ENCODE measurements around the gene TSC22D1. TPM values are rescaled to one million over a fixed set of nuclear protein-coding genes. Genes with fewer than 3 reads are reported as not detected.

The TSC22D1 gene
- total RNA-seq, 1 experiment from 2014 or later, result 194 TPM

DNA sequence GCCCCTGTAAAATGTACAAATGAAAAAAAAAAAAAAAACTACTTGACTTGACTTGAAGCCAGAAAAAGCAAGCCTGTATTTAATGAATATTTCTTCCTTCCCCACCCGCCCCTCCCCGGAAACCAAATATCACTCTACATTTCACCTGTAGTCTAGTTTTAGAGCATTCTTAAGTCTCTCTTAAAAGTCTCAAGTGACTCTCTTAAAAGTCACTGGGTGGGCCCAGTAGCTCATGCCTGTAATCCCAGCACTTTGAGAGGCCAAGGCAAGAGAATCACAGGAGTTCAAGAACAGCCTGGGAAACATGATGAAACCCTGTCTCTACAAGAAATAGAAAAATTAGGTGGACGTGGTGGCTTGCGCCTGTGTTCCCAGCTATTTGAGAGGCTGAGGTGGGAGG, 72.0 kb downstream of the TSC22D1 start:
- no peak overlapping the region for H3K4me2 ChIP-seq (ENCODE audit: low read length)
- CTCF ChIA-PET, result interaction anchor here (0.6 kb wide), 1 partner anchor 21 kb away, joined by 3 read pairs; no protein-coding TSS in a partner anchor
- H3F3A ChIP-seq (ENCODE audit: low read length, unreplicated experiment), result no peaks in the 10 kb centered on the region
- intact Hi-C loops (cut with micrococcal nuclease), result no loop called here
- H3K9ac ChIP-seq (ENCODE audit: low read length), result no peak overlapping the region
- no peaks in the 10 kb centered on the region for H3K9me2 ChIP-seq (replicated peaks; ENCODE audit: low read length)
- H3K27ac ChIP-seq (ENCODE audit: low read length), result no peak overlapping the region
- H3K36me3 ChIP-seq (ENCODE audit: low read depth, low read length), result no peaks in the 10 kb centered on the region
- no peak overlapping the region for H2AFZ ChIP-seq (ENCODE audit: low read length)
- H3K27me3 ChIP-seq (ENCODE audit: low read length), result no peaks in the 10 kb centered on the region
- no peaks in the 10 kb centered on the region for H3K9me3 ChIP-seq (ENCODE audit: low read length)
- POLR2A ChIA-PET (ENCODE audit: unreplicated experiment), result interaction anchor here (0.7 kb wide), 1 partner anchor 583 kb away, joined by 4 read pairs; no protein-coding TSS in a partner anchor
- DNase-seq, result no peak
- no peak for ATAC-seq
- H4K20me1 ChIP-seq (ENCODE audit: low read length), result no peaks in the 10 kb centered on the region
- no peaks in the 10 kb centered on the region for H3K4me1 ChIP-seq (ENCODE audit: insufficient read depth, low read length)
- H3K79me2 ChIP-seq (ENCODE audit: low read length), result no peaks in the 10 kb centered on the region
- no TSS peak for BruUV-seq (replicated peaks)
- no peak for TF ChIP-seq EZH2 (IDR thresholded peaks at IDR 0.05; ENCODE audit: low read length, unreplicated experiment)
- TF ChIP-seq, protein P1, sequence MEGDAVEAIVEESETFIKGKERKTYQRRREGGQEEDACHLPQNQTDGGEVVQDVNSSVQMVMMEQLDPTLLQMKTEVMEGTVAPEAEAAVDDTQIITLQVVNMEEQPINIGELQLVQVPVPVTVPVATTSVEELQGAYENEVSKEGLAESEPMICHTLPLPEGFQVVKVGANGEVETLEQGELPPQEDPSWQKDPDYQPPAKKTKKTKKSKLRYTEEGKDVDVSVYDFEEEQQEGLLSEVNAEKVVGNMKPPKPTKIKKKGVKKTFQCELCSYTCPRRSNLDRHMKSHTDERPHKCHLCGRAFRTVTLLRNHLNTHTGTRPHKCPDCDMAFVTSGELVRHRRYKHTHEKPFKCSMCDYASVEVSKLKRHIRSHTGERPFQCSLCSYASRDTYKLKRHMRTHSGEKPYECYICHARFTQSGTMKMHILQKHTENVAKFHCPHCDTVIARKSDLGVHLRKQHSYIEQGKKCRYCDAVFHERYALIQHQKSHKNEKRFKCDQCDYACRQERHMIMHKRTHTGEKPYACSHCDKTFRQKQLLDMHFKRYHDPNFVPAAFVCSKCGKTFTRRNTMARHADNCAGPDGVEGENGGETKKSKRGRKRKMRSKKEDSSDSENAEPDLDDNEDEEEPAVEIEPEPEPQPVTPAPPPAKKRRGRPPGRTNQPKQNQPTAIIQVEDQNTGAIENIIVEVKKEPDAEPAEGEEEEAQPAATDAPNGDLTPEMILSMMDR (conservative IDR thresholded peaks at IDR 0.05; ENCODE audit: low read depth, low read length), result no peak
- TF ChIP-seq EZH2phosphoT487 (IDR thresholded peaks at IDR 0.05; ENCODE audit: borderline replicate concordance, low read length), result no peak
- H3K4me3 ChIP-seq (ENCODE audit: low read length), result no peak overlapping the region

DNA sequence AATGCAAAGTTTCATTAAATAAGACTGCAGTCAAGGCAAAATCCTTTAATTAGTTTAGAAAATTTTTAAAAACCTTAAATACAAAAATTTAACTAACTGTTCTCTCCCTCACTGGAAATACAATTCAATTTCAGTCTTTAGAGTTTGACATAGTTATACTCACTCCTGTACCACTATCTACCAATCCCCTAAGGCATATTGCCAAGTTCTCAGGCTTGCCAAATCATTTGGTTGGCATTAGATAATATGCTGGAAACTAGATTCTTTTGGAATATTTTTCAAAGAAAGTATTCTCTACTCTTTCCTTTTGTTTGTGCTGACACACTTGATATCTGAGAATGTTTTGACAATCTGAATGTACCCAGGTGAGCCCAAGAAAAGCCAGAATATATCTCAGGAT, 77.2 kb downstream of the TSC22D1 start:
- Histone ChIP-seq H3F3A (ENCODE audit: low read length, unreplicated experiment) (peaks cover 5% of the 10 kb centered on the region), H3K4me2 (ENCODE audit: low read length) (no peak overlapping the region), H3K27ac (ENCODE audit: low read length) (no peak overlapping the region), H3K4me3 (ENCODE audit: low read length) (no peak overlapping the region), H4K20me1 (ENCODE audit: low read length) (no peaks in the 10 kb centered on the region), H3K9ac (ENCODE audit: low read length) (no peak overlapping the region), H3K9me2 (replicated peaks; ENCODE audit: low read length) (no peaks in the 10 kb centered on the region), H3K79me2 (ENCODE audit: low read length) (peaks cover 7% of the 10 kb centered on the region; the same call in 1 of the 2 replicates), H3K27me3 (ENCODE audit: low read length) (no peaks in the 10 kb centered on the region), H3K9me3 (ENCODE audit: low read length) (no peaks in the 10 kb centered on the region), H3K4me1 (ENCODE audit: insufficient read depth, low read length) (no peaks in the 10 kb centered on the region), H2AFZ (ENCODE audit: low read length) (no peak overlapping the region), H3K36me3 (ENCODE audit: low read depth, low read length) (no peaks in the 10 kb centered on the region)
- no peak for DNase-seq
- no TSS peak for BruUV-seq (replicated peaks)
- TF ChIP-seq, protein P1 (conservative IDR thresholded peaks at IDR 0.05; ENCODE audit: low read depth, low read length), result no peak
- no peak for TF ChIP-seq EZH2phosphoT487 (IDR thresholded peaks at IDR 0.05; ENCODE audit: borderline replicate concordance, low read length)
- TF ChIP-seq EZH2 (IDR thresholded peaks at IDR 0.05; ENCODE audit: low read length, unreplicated experiment), result no peak
- ChIA-PET CTCF (no interaction called here), POLR2A (ENCODE audit: unreplicated experiment) (no interaction called here)
- intact Hi-C loops (cut with micrococcal nuclease), result no loop called here
- no peak for ATAC-seq

DNA sequence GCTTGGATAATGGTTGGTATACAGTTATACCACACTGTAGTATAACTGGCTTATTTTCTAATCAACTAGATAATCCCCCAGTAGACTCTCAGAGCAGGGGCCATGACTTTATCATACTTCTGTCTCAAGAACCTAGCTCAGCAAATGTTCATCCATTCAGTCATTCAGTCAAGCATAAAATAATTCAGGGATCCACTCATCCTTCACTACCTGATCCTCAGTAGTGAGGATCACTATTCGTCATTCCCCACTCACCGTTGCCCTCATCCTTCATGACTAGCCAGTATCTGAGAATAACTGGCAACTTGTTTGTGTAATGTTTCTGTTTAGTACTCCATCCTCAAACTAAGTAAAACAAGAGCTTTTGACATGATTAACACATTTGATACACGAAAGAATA, 77.6 kb downstream of the TSC22D1 start:
- ATAC-seq, result no peak
- H4K20me1 ChIP-seq (ENCODE audit: low read length), result no peaks in the 10 kb centered on the region
- H3K79me2 ChIP-seq (ENCODE audit: low read length), result peaks cover 7% of the 10 kb centered on the region; the same call in 1 of the 2 replicates
- H3K9ac ChIP-seq (ENCODE audit: low read length), result no peak overlapping the region
- no peaks in the 10 kb centered on the region for H3K9me3 ChIP-seq (ENCODE audit: low read length)
- ChIA-PET POLR2A (ENCODE audit: unreplicated experiment) (no interaction called here), CTCF (no interaction called here)
- no TSS peak for BruUV-seq (replicated peaks)
- TF ChIP-seq, protein P1 (conservative IDR thresholded peaks at IDR 0.05; ENCODE audit: low read depth, low read length), result no peak
- TF ChIP-seq EZH2 (IDR thresholded peaks at IDR 0.05; ENCODE audit: low read length, unreplicated experiment) (no peak), EZH2phosphoT487 (IDR thresholded peaks at IDR 0.05; ENCODE audit: borderline replicate concordance, low read length) (no peak)
- intact Hi-C loops (cut with micrococcal nuclease), result no loop called here
- no peaks in the 10 kb centered on the region for H3K4me1 ChIP-seq (ENCODE audit: insufficient read depth, low read length)
- H3K27ac ChIP-seq (ENCODE audit: low read length), result no peak overlapping the region
- H3K36me3 ChIP-seq (ENCODE audit: low read depth, low read length), result no peaks in the 10 kb centered on the region
- H3K9me2 ChIP-seq (replicated peaks; ENCODE audit: low read length), result no peaks in the 10 kb centered on the region
- DNase-seq, result no peak
- H3K4me2 ChIP-seq (ENCODE audit: low read length), result no peak overlapping the region
- no peak overlapping the region for H3K4me3 ChIP-seq (ENCODE audit: low read length)
- no peak overlapping the region for H2AFZ ChIP-seq (ENCODE audit: low read length)
- H3K27me3 ChIP-seq (ENCODE audit: low read length), result no peaks in the 10 kb centered on the region
- H3F3A ChIP-seq (ENCODE audit: low read length, unreplicated experiment), result peaks cover 5% of the 10 kb centered on the region
